Naive thymus-derived CD4-positive, alpha-beta T cell (primary cell): ENCODE measurements around the gene TRERF1. TPM values are rescaled to one million over a fixed set of nuclear protein-coding genes. Genes with fewer than 3 reads are reported as not detected.

ENCODE experiments used
- ATAC-seq: fragments of 150-1000 bp; cut with Tn5 transposase; 2 replicates; pipeline ENCODE4 v1.10.0; 2021; ENCODE audit warnings: mild to moderate bottlenecking, moderate library complexity
- CTCF ChIA-PET: fragments of 350-600 bp; sonication (Branson Sonifier 250); formaldehyde crosslinking; loops from one replicate; lab custom pipeline; 2021; ENCODE audit warnings: antibody characterized with exemption; lab: Charles Lee
- POLR2A ChIA-PET: fragments of 350-600 bp; sonication (Branson Sonifier 250); formaldehyde crosslinking; loops from one replicate; lab custom pipeline; 2021; ENCODE audit warnings: antibody characterized with exemption, inconsistent platforms; lab: Charles Lee
- DNase-seq, 9 donors: peaks; one replicate each; pipeline versions ENCODE4 v3.0.0 to v3.0.0-alpha.2; 2020 to 2022; ENCODE audit warnings: mixed read lengths in 1 of 9
- H3K27ac ChIP-seq: one replicate; pipeline ENCODE4 v1.7.0; 2013; ENCODE audit warnings: mild to moderate bottlenecking, low read depth, low read length, moderate library complexity
- H3K27me3 ChIP-seq, 2 donors: one replicate each; pipeline ENCODE4 v1.7.0; 2013; ENCODE audit warnings: low read length in 2 of 2, mild to moderate bottlenecking in 2 of 2, moderate library complexity in 2 of 2; ENCODE audit not compliant: control insufficient read depth in 2 of 2, insufficient read depth in 2 of 2
- H3K36me3 ChIP-seq, 3 experiments: 1 replicate in 2 of 3; 2 replicates in 1 of 3; pipeline ENCODE4 v1.7.0; 2013; ENCODE audit warnings: low read length in 3 of 3, mild to moderate bottlenecking in 3 of 3, moderate library complexity in 1 of 3; ENCODE audit not compliant: insufficient read depth in 3 of 3, control insufficient read depth in 2 of 3
- H3K4me1 ChIP-seq, 2 donors: one replicate each; pipeline ENCODE4 v1.7.0; 2013; ENCODE audit warnings: low read length in 2 of 2, mild to moderate bottlenecking in 2 of 2, moderate library complexity in 1 of 2; ENCODE audit not compliant: control insufficient read depth in 2 of 2, insufficient read depth in 2 of 2
- H3K4me3 ChIP-seq: 2 replicates; pipeline ENCODE4 v1.7.0; 2013; ENCODE audit warnings: mild to moderate bottlenecking, low read length
- H3K9me3 ChIP-seq, 3 experiments: 1 replicate in 2 of 3; 2 replicates in 1 of 3; pipeline ENCODE4 v1.7.0; 2013; ENCODE audit warnings: low read length in 3 of 3; ENCODE audit not compliant: control insufficient read depth in 2 of 3
- H3K27ac Mint-ChIP-seq, 9 donors: one replicate each; pipeline ENCODE4 v1.8.0; 2020 to 2022; ENCODE audit warnings: mixed read lengths in 9 of 9, mild to moderate bottlenecking in 8 of 9, moderate library complexity in 5 of 9, inconsistent platforms in 2 of 9
- H3K27me3 Mint-ChIP-seq, 5 donors: one replicate each; pipeline ENCODE4 v1.8.0; 2021 to 2022; ENCODE audit warnings: mixed read lengths in 5 of 5, mild to moderate bottlenecking in 1 of 5
- H3K36me3 Mint-ChIP-seq, 5 donors: one replicate each; pipeline ENCODE4 v1.8.0; 2020 to 2022; ENCODE audit warnings: mixed read lengths in 5 of 5, mild to moderate bottlenecking in 3 of 5, inconsistent platforms in 1 of 5
- H3K4me1 Mint-ChIP-seq, 7 donors: one replicate each; pipeline ENCODE4 v1.8.0; 2020 to 2022; ENCODE audit warnings: mixed read lengths in 7 of 7, mild to moderate bottlenecking in 3 of 7, inconsistent platforms in 1 of 7
- H3K4me3 Mint-ChIP-seq, 10 donors: one replicate each; pipeline ENCODE4 v1.8.0; 2020 to 2022; ENCODE audit warnings: mild to moderate bottlenecking in 10 of 10, mixed read lengths in 10 of 10, moderate library complexity in 6 of 10, inconsistent platforms in 2 of 10
- H3K9me3 Mint-ChIP-seq, 11 donors: one replicate each; pipeline ENCODE4 v1.8.0; 2020 to 2022; ENCODE audit warnings: mixed read lengths in 11 of 11, mild to moderate bottlenecking in 4 of 11, inconsistent platforms in 1 of 11, moderate library complexity in 1 of 11
- intact Hi-C, 2 donors: fragments of 100-400 bp; cut with micrococcal nuclease; formaldehyde crosslinking; loops; one replicate each; pipeline ENCODE4 v1.15.1; 2023
- polyA plus RNA-seq, 2 donors: library from polyadenylated mRNA; unstranded; fragments of 300-500 nt; fragmentation: Illumina TruSeq; gene quantifications; one replicate each; pipeline ENCODE4 v1.2.3, GENCODE V29; 2021
- total RNA-seq, 6 experiments: library from RNA in 5 of 6; stranded (reverse) in 5 of 6; gene quantifications; 1 replicate in 5 of 6; 2 replicates in 1 of 6; pipeline ENCODE4 v1.2.3 and lab custom pipeline; 2021 to 2026

Gene TRERF1
- total and polyA plus RNA-seq, 7 experiments from 2014 or later = 4.8 to 32.4 (median 21.0) TPM

DNA sequence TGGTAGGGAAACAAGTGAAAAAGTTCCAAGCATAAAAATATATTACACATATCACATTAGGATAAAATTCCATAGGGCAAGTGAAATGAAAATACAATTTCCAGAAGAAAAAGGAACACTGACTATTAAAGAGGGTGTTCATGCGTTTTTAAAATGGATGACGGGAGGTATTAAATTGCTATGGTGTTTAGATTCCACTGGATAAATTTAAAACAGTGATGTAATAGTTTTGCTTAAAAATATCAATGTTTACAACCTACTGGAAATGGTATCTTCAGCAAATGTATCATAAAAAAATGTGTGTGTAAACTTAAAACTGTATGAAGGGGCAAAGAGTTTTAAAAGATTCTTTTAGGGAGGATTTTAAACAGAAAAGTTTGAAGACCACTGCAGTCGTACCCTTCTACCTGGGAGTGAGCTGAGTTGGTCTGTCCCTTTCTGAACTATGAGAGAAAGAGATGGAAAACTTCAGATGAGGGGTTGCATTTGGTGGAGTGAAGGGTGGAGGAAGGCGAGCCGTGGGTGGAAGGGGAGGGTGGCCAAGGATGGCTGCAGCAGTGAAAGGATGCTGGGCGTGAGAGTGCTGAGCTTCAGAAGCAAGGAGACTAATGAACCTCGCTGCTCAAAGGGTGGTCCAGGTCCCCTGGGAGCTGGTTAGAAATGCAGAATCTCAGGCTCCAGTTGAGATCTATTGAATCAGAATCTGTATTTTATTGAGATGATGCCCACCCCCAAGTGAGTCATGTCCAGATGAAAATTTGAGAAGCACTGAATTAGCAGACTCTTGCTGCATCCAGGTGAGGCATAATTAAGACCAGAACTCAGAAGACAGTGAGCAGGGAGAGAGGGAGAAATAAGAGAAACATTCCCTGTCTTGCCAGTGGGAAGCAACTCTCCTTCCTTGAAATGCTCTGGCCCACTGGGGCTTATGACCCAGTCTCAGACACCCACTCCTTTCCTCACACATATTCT, 179.6 kb downstream of the TRERF1 start:
- Mint-ChIP-seq H3K4me1 (peaks cover 1 to 20% (median 10%) of the 10 kb centered on the region in 7 donors), H3K27ac (peak overlapping the region in 6 of 9 donors; percentile 21 to 59 (median 39)), H3K4me3 (no peak overlapping the region), H3K27me3 (no peaks in the 10 kb centered on the region), H3K9me3 (no peaks in the 10 kb centered on the region), H3K36me3 (peaks cover 0 to 34% (median 9%) of the 10 kb centered on the region in 5 donors)
- Histone ChIP-seq H3K36me3 (peaks cover 0 to 30% (median 0%) of the 10 kb centered on the region in 3 experiments), H3K27me3 (no peaks in the 10 kb centered on the region), H3K4me1 (no peaks in the 10 kb centered on the region), H3K9me3 (no peaks in the 10 kb centered on the region), H3K27ac (no peak overlapping the region), H3K4me3 (no peak overlapping the region)
- ATAC-seq (no peak), DNase-seq (no peak)
- intact Hi-C loops = no loop called here
- CTCF ChIA-PET = no interaction called here
- POLR2A ChIA-PET = interaction anchor here (0.7 kb wide), 1 partner anchor 116 kb away, joined by 3 read pairs; no protein-coding TSS in a partner anchor

GRCh38 chr6:42269974-42270510, 181.7 kb downstream of the TRERF1 start:
- intact Hi-C loops = no loop called here
- H3K27me3 ChIP-seq = no peaks in the 10 kb centered on the region
- H3K4me1 ChIP-seq = no peaks in the 10 kb centered on the region
- POLR2A ChIA-PET = interaction anchor here (0.7 to 1.1 kb wide), 2 partner anchors 117 to 168 kb away, joined by 3 to 5 read pairs; no protein-coding TSS in a partner anchor
- ATAC-seq = no peak
- H3K36me3 ChIP-seq = peaks cover 0 to 22% (median 0%) of the 10 kb centered on the region in 3 experiments
- Mint-ChIP-seq H3K9me3 (no peaks in the 10 kb centered on the region), H3K4me1 (peaks cover 0 to 20% (median 9%) of the 10 kb centered on the region in 7 donors), H3K4me3 (no peak overlapping the region), H3K27me3 (no peaks in the 10 kb centered on the region), H3K36me3 (peaks cover 0 to 38% (median 12%) of the 10 kb centered on the region in 5 donors), H3K27ac (peak overlapping the region in 4 of 9 donors; percentile 2 to 71 (median 16))
- no peak overlapping the region for H3K4me3 ChIP-seq
- no peaks in the 10 kb centered on the region for H3K9me3 ChIP-seq
- H3K27ac ChIP-seq = no peak overlapping the region
- CTCF ChIA-PET = interaction anchor here (0.6 kb wide), 1 partner anchor 319 kb away, joined by 3 read pairs; no protein-coding TSS in a partner anchor
- DNase-seq = no peak

- Histone ChIP-seq H3K27me3 (no peaks in the 10 kb centered on the region), H3K4me1 (no peaks in the 10 kb centered on the region), H3K36me3 (peaks cover 0 to 27% (median 0%) of the 10 kb centered on the region in 3 experiments), H3K9me3 (no peaks in the 10 kb centered on the region), H3K27ac (no peak overlapping the region), H3K4me3 (no peak overlapping the region)
- Mint-ChIP-seq H3K27me3 (no peaks in the 10 kb centered on the region), H3K36me3 (peaks cover 0 to 39% (median 12%) of the 10 kb centered on the region in 5 donors), H3K27ac (peak overlapping the region in 5 of 9 donors; percentile 7 to 72 (median 67)), H3K4me3 (peak overlapping the region in 1 of 10 donors; percentile 50), H3K4me1 (peaks cover 0 to 20% (median 9%) of the 10 kb centered on the region in 7 donors), H3K9me3 (no peaks in the 10 kb centered on the region)
- POLR2A ChIA-PET = interaction anchor here (0.7 kb wide), 1 partner anchor 169 kb away, joined by 3 read pairs; no protein-coding TSS in a partner anchor
- intact Hi-C loops = no loop called here
- CTCF ChIA-PET = interaction anchor here (0.6 kb wide), 1 partner anchor 320 kb away, joined by 3 read pairs; no protein-coding TSS in a partner anchor
- ATAC-seq (peak; percentile 51), DNase-seq (no peak)
Observed at GRCh38 chr6:42269553-42269952, 182.2 kb downstream of the TRERF1 start.

- Histone ChIP-seq H3K36me3 (peaks cover 0 to 34% (median 0%) of the 10 kb centered on the region in 3 experiments), H3K9me3 (no peaks in the 10 kb centered on the region), H3K27ac (no peak overlapping the region), H3K27me3 (no peaks in the 10 kb centered on the region), H3K4me3 (no peak overlapping the region), H3K4me1 (no peaks in the 10 kb centered on the region)
- H3K36me3 Mint-ChIP-seq = peaks cover 0 to 42% (median 13%) of the 10 kb centered on the region in 5 donors
- ATAC-seq (no peak), DNase-seq (no peak)
- ChIA-PET POLR2A (no interaction called here), CTCF (interaction anchor here (0.5 to 0.6 kb wide), 2 partner anchors 23 to 165 kb away, joined by 3 to 5 read pairs; no protein-coding TSS in a partner anchor)
- no peak overlapping the region for H3K4me3 Mint-ChIP-seq
- no peaks in the 10 kb centered on the region for H3K9me3 Mint-ChIP-seq
- H3K27me3 Mint-ChIP-seq = no peaks in the 10 kb centered on the region
- peaks cover 0 to 20% (median 9%) of the 10 kb centered on the region in 7 donors for H3K4me1 Mint-ChIP-seq
- H3K27ac Mint-ChIP-seq = peak overlapping the region in 1 of 9 donors; percentile 33
- intact Hi-C loops = no loop called here
Observed at GRCh38 chr6:42268835-42269204, 182.9 kb downstream of the TRERF1 start.

DNA sequence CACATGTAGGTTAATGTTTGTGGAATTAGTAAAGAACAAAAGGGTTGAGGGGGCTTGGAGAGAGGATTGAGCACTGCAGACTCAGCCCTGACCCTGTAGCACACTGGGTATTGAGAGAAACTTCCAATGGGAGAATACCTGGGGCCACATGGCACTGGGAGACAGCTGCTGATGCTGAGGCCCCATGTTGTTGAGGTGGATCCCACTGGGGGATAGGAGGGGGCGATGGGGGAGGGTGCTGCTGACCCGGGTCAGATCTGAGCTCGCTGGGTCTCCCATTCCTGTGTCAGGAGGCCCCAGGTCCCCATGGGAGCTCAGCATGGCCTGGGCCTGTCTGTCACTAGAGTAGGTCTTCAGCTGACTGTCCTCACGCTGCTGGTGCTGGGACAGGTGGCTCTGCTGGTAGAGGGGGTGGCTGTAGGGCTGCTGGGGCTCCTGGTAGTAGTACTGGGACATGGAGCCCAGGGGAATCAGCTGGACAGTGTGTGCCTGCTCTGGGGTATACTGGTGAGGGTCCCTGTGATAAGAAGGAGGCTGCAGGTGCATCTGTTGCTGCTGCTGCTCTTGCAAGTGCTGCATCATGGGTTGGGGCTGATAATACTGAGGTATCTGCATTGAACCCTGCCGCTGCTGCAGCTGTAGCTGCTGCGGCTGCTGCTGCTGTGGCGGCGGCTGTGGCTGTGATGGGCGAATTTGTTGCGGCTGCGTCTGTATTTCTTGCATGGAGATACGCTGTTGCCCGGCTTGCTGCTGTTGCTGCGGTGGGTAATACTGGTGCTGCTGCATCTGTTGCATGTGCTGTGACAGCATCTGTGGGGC, 183.5 kb downstream of the TRERF1 start:
- intact Hi-C loops = no loop called here
- ATAC-seq = no peak
- DNase-seq = no peak
- Mint-ChIP-seq H3K4me1 (peaks cover 0 to 19% (median 9%) of the 10 kb centered on the region in 7 donors), H3K36me3 (peaks cover 0 to 48% (median 15%) of the 10 kb centered on the region in 5 donors), H3K27me3 (no peaks in the 10 kb centered on the region), H3K27ac (peak overlapping the region in 1 of 9 donors; percentile 33), H3K9me3 (no peaks in the 10 kb centered on the region), H3K4me3 (no peak overlapping the region)
- H3K27ac ChIP-seq = no peak overlapping the region
- no peaks in the 10 kb centered on the region for H3K4me1 ChIP-seq
- POLR2A ChIA-PET = interaction anchor here (0.6 kb wide), 1 partner anchor 52 kb away, joined by 3 read pairs; no protein-coding TSS in a partner anchor
- no peaks in the 10 kb centered on the region for H3K9me3 ChIP-seq
- peaks cover 0 to 40% (median 0%) of the 10 kb centered on the region in 3 experiments for H3K36me3 ChIP-seq
- CTCF ChIA-PET = interaction anchor here (0.5 to 0.6 kb wide), 2 partner anchors 23 to 164 kb away, joined by 3 to 5 read pairs; no protein-coding TSS in a partner anchor
- no peak overlapping the region for H3K4me3 ChIP-seq
- H3K27me3 ChIP-seq = no peaks in the 10 kb centered on the region
